Peyer's patch (tissue), 4 donors: ENCODE data around the gene HDX.

ENCODE experiments used
- POLR2A ChIP-seq, 2 donors: fragments of 450-650 bp; IDR thresholded peaks; one replicate each; pipeline ENCODE4 v1.5.1; 2017; ENCODE audit warnings: antibody characterized with exemption in 2 of 2, mild to moderate bottlenecking in 2 of 2, moderate library complexity in 2 of 2
- TF ChIP-seq, protein P1 (sequence below), 6 experiments: fragments of 450-650 bp in 4 of 6; fragments of 200-600 bp in 2 of 6; sonication (generic) in 1 of 6; IDR thresholded peaks; one replicate each; pipeline ENCODE4 v1.5.1; 2017 to 2019; ENCODE audit warnings: antibody characterized with exemption in 6 of 6, mild to moderate bottlenecking in 3 of 6, moderate library complexity in 1 of 6

GRCh38 chrX:84501798-84502628 lies at the start of gene HDX:
- TF ChIP-seq, protein P1, sequence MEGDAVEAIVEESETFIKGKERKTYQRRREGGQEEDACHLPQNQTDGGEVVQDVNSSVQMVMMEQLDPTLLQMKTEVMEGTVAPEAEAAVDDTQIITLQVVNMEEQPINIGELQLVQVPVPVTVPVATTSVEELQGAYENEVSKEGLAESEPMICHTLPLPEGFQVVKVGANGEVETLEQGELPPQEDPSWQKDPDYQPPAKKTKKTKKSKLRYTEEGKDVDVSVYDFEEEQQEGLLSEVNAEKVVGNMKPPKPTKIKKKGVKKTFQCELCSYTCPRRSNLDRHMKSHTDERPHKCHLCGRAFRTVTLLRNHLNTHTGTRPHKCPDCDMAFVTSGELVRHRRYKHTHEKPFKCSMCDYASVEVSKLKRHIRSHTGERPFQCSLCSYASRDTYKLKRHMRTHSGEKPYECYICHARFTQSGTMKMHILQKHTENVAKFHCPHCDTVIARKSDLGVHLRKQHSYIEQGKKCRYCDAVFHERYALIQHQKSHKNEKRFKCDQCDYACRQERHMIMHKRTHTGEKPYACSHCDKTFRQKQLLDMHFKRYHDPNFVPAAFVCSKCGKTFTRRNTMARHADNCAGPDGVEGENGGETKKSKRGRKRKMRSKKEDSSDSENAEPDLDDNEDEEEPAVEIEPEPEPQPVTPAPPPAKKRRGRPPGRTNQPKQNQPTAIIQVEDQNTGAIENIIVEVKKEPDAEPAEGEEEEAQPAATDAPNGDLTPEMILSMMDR (IDR thresholded peaks at IDR 0.05): no peak
- TF ChIP-seq POLR2A (IDR thresholded peaks at IDR 0.05): peak in 1 of 2 donors; percentile 18
